ENCODE measurements around the gene TYROBP. TPM values are rescaled to one million over a fixed set of nuclear protein-coding genes. Genes with fewer than 3 reads are reported as not detected.
"Not testable (repeated sequence)": the region's sequence is repeated elsewhere in the genome, so short reads cannot be mapped to it uniquely, and the experiment has no call there.

The TYROBP gene
- total RNA-seq (100 to 1,000 TPM in 1 of 5 experiments, 10 to 100 TPM in 3, not detected in 1; 15.1 to 428 (median 35.6) TPM), polyA plus RNA-seq (1 to 10 TPM; 2.3 to 3.7 TPM), total RNA-seq (not detected)

DNA sequence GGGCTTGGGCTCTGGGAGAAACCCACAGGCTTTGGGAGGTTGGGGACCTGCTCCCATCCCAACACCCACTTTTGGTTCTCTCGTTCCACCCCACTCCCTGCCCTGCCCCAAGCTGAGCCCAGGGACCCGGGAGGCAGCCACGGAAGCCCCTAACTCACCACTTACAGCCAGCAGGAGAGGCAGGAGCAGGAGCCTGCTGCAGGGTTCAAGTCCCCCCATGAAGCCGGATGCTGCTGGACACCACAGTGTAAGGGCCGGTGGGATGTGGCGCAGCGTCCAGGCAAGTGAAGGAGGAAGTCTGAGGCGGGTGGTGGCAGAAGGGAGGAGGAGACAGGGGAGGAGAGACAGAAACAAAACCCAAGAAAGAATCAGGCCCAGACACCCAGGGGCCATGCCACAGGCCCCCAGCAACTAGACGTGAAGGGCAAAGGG, at the start of gene TYROBP:
TYROBP (minus strand) TSS at position 286 of the 432 bp plus-strand sequence; CDS start at position 219, 67 bp downstream.
- peaks cover 23 to 26% of the 10 kb centered on the region in 2 donors for H3K4me1 ChIP-seq (ENCODE audit: control insufficient read depth in 2 of 2, insufficient read depth in 2 of 2, low read length in 2 of 2)
- intact Hi-C loops (cut with micrococcal nuclease) = no loop called here

GRCh38 chr19:35957411-35957810, 49.3 kb upstream of the TYROBP start:
- H3K9me3 Mint-ChIP-seq; DNase-seq; H3K9me3 ChIP-seq (ENCODE audit: control insufficient read depth in 2 of 3, low read length in 3 of 3); H3K27ac ChIP-seq (ENCODE audit: low read depth, low read length); intact Hi-C loops (cut with micrococcal nuclease); ATAC-seq; H3K4me3 ChIP-seq (ENCODE audit: low read length); H3K36me3 Mint-ChIP-seq; H3K36me3 ChIP-seq (ENCODE audit: control insufficient read depth in 2 of 3, insufficient read depth in 3 of 3, low read length in 3 of 3); H3K27me3 ChIP-seq (ENCODE audit: control insufficient read depth in 2 of 2, insufficient read depth in 2 of 2, low read length in 2 of 2): not testable (repeated sequence)
- peaks cover 41 to 58% of the 10 kb centered on the region in 2 donors for H3K4me1 ChIP-seq (ENCODE audit: control insufficient read depth in 2 of 2, insufficient read depth in 2 of 2, low read length in 2 of 2)
- peaks cover 31 to 71% (median 56%) of the 10 kb centered on the region in 7 donors for H3K4me1 Mint-ChIP-seq
- peak overlapping the region in 8 of 9 donors; percentile 28 to 96 (median 74) for H3K27ac Mint-ChIP-seq
- POLR2A ChIA-PET = interaction anchor here (1.9 to 2.0 kb wide), 2 partner anchors 37 to 96 kb away, joined by 7 to 8 read pairs; partner anchors contain the start of gene THAP8
- CTCF ChIA-PET = interaction anchor here (1.9 kb wide), 1 partner anchor 39 kb away, joined by 5 read pairs; no protein-coding TSS in a partner anchor
- H3K4me3 Mint-ChIP-seq = peak overlapping the region in 6 of 10 donors; percentile 25 to 75 (median 44)
- peaks cover 0 to 25% (median 0%) of the 10 kb centered on the region in 5 donors for H3K27me3 Mint-ChIP-seq

More for the DNA sequence above, at the start of gene TYROBP:
- ChIA-PET CTCF (no interaction called here), POLR2A (interaction anchor here (0.7 to 1.6 kb wide), 6 partner anchors 8 to 593 kb away, joined by 3 to 8 read pairs (median 3); partner anchors contain the start of gene NFKBID)
- peaks cover 0 to 4% (median 0%) of the 10 kb centered on the region in 3 experiments for H3K36me3 ChIP-seq (ENCODE audit: control insufficient read depth in 2 of 3, insufficient read depth in 3 of 3, low read length in 3 of 3)
- peak within 1 kb of the TSS; percentile 56 to 92 (median 75) for H3K27ac Mint-ChIP-seq
- no peak within 1 kb of the TSS for H3K4me3 ChIP-seq (ENCODE audit: low read length)
- peak within 1 kb of the TSS in 9 of 10 donors; percentile 30 to 82 (median 66) for H3K4me3 Mint-ChIP-seq
- H3K4me1 Mint-ChIP-seq = peaks cover 32 to 60% (median 46%) of the 10 kb centered on the region in 7 donors
- no peaks in the 10 kb centered on the region for H3K27me3 ChIP-seq (ENCODE audit: control insufficient read depth in 2 of 2, insufficient read depth in 2 of 2, low read length in 2 of 2)
- ATAC-seq (no peak), DNase-seq (no peak)
- peak within 1 kb of the TSS; percentile 36 for H3K27ac ChIP-seq (ENCODE audit: low read depth, low read length)
- peaks cover 0 to 4% (median 0%) of the 10 kb centered on the region in 5 donors for H3K36me3 Mint-ChIP-seq
- H3K9me3 Mint-ChIP-seq = no peaks in the 10 kb centered on the region
- no peaks in the 10 kb centered on the region for H3K27me3 Mint-ChIP-seq
- H3K9me3 ChIP-seq (ENCODE audit: control insufficient read depth in 2 of 3, low read length in 3 of 3) = no peaks in the 10 kb centered on the region

DNA sequence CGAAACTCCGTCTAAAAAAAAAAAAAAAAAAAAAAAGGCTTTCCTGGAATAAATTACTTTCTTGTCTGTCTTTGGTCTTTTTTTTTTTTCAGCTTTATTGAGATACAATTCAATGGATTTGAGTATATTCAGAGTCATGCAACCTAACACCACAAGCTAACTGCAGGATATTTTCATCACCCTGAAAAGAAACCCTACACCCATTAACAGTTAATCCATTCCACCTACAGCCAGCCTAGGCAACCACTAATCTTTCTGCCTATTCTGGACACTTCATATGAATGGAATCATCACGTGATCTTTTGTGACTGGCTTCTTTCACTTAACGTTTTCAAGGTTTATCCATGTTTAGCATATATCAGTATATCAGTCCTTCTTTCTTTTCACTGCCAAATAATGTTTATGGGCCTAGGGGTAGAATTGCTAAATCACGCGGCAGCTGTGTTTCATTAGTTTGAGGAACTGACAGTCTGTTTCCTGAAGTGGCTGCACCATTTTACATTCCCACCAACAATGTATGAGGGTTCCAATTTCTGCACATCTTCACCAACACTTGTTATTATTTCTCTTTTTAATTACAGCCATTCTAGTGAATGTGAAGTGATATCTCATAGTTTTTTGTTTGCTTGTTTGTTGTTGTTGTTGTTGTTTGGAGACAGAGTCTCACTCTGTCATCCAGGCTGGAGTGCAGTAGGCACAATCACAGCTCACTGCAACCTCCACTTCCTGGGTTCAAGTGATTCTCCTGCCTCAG, 48.0 kb upstream of the TYROBP start:
- Mint-ChIP-seq H3K27me3 (peaks cover 0 to 22% (median 0%) of the 10 kb centered on the region in 5 donors), H3K4me3 (peak overlapping the region in 8 of 10 donors; percentile 25 to 78 (median 45)), H3K36me3 (peaks cover 0 to 9% (median 0%) of the 10 kb centered on the region in 5 donors), H3K27ac (peak overlapping the region; percentile 11 to 96 (median 74)), H3K4me1 (peaks cover 34 to 82% (median 63%) of the 10 kb centered on the region in 7 donors), H3K9me3 (peaks cover 0 to 6% (median 0%) of the 10 kb centered on the region in 11 donors)
- intact Hi-C loops (cut with micrococcal nuclease) = no loop called here
- ChIA-PET CTCF (interaction anchor here (1.2 kb wide), 1 partner anchor 74 kb away, joined by 4 read pairs; no protein-coding TSS in a partner anchor), POLR2A (interaction anchor here (1.3 to 1.4 kb wide), 3 partner anchors 10 to 184 kb away, joined by 3 to 4 read pairs (median 3); partner anchors contain the start of gene CAPNS1)
- H3K27ac ChIP-seq (ENCODE audit: low read depth, low read length) = no peak overlapping the region
- H3K36me3 ChIP-seq (ENCODE audit: control insufficient read depth in 2 of 3, insufficient read depth in 3 of 3, low read length in 3 of 3) = no peaks in the 10 kb centered on the region
- H3K27me3 ChIP-seq (ENCODE audit: control insufficient read depth in 2 of 2, insufficient read depth in 2 of 2, low read length in 2 of 2) = no peaks in the 10 kb centered on the region
- H3K4me1 ChIP-seq (ENCODE audit: control insufficient read depth in 2 of 2, insufficient read depth in 2 of 2, low read length in 2 of 2) = peaks cover 41 to 64% of the 10 kb centered on the region in 2 donors
- ATAC-seq = no peak
- H3K4me3 ChIP-seq (ENCODE audit: low read length) = no peak overlapping the region
- H3K9me3 ChIP-seq (ENCODE audit: control insufficient read depth in 2 of 3, low read length in 3 of 3) = no peaks in the 10 kb centered on the region
- DNase-seq = no peak

DNA sequence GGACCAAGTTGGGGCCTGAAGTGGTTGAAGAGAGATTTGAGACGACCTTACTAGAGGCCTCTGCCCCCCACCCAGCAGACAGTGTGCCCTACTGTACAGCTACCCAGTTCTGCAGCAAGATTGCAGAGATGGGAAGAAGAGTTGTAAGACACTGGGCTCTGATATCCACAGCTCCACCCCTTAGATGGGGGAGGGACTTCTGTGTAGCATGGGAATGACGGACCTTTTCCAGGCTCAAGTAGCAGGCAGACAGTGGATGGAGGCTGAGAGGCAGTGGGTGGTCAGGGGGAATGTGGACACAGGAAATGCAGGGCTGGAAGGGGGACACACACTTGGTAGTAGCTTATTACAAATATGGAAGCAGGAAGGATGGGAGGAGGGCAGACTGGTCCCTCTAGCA, 41.0 kb upstream of the TYROBP start:
- ATAC-seq = no peak
- Mint-ChIP-seq H3K27ac (peak overlapping the region; percentile 33 to 96 (median 79)), H3K27me3 (no peaks in the 10 kb centered on the region), H3K4me1 (peaks cover 38 to 75% (median 60%) of the 10 kb centered on the region in 7 donors), H3K36me3 (peaks cover 1 to 10% (median 2%) of the 10 kb centered on the region in 5 donors), H3K9me3 (peaks cover 0 to 10% (median 0%) of the 10 kb centered on the region in 11 donors), H3K4me3 (peak overlapping the region in 4 of 10 donors; percentile 15 to 76 (median 32))
- no peaks in the 10 kb centered on the region for H3K9me3 ChIP-seq (ENCODE audit: control insufficient read depth in 2 of 3, low read length in 3 of 3)
- H3K27ac ChIP-seq (ENCODE audit: low read depth, low read length) = no peak overlapping the region
- ChIA-PET POLR2A (interaction anchor here (0.9 to 1.9 kb wide), 2 partner anchors 18 to 45 kb away, joined by 3 to 4 read pairs; no protein-coding TSS in a partner anchor), CTCF (interaction anchor here (1.3 to 3.1 kb wide), 4 partner anchors 10 to 18 kb away, joined by 3 to 28 read pairs (median 4); no protein-coding TSS in a partner anchor)
- H3K4me1 ChIP-seq (ENCODE audit: control insufficient read depth in 2 of 2, insufficient read depth in 2 of 2, low read length in 2 of 2) = peaks cover 21 to 41% of the 10 kb centered on the region in 2 donors
- no peaks in the 10 kb centered on the region for H3K27me3 ChIP-seq (ENCODE audit: control insufficient read depth in 2 of 2, insufficient read depth in 2 of 2, low read length in 2 of 2)
- no peak for DNase-seq
- intact Hi-C loops (cut with micrococcal nuclease) = no loop called here
- H3K4me3 ChIP-seq (ENCODE audit: low read length) = no peak overlapping the region
- H3K36me3 ChIP-seq (ENCODE audit: control insufficient read depth in 2 of 3, insufficient read depth in 3 of 3, low read length in 3 of 3) = peaks cover 0 to 8% (median 0%) of the 10 kb centered on the region in 3 experiments

GRCh38 chr19:35946203-35946602, 38.1 kb upstream of the TYROBP start:
- ATAC-seq (no peak), DNase-seq (no peak)
- H3K27me3 Mint-ChIP-seq = no peaks in the 10 kb centered on the region
- peaks cover 0 to 10% (median 0%) of the 10 kb centered on the region in 11 donors for H3K9me3 Mint-ChIP-seq
- H3K4me1 Mint-ChIP-seq = peaks cover 24 to 52% (median 44%) of the 10 kb centered on the region in 7 donors
- peaks cover 0 to 24% (median 0%) of the 10 kb centered on the region in 3 experiments for H3K36me3 ChIP-seq (ENCODE audit: control insufficient read depth in 2 of 3, insufficient read depth in 3 of 3, low read length in 3 of 3)
- no peaks in the 10 kb centered on the region for H3K27me3 ChIP-seq (ENCODE audit: control insufficient read depth in 2 of 2, insufficient read depth in 2 of 2, low read length in 2 of 2)
- H3K9me3 ChIP-seq (ENCODE audit: control insufficient read depth in 2 of 3, low read length in 3 of 3) = no peaks in the 10 kb centered on the region
- H3K4me3 Mint-ChIP-seq = no peak overlapping the region
- peaks cover 5 to 18% of the 10 kb centered on the region in 2 donors for H3K4me1 ChIP-seq (ENCODE audit: control insufficient read depth in 2 of 2, insufficient read depth in 2 of 2, low read length in 2 of 2)
- H3K27ac ChIP-seq (ENCODE audit: low read depth, low read length) = no peak overlapping the region
- H3K27ac Mint-ChIP-seq = peak overlapping the region in 5 of 9 donors; percentile 63 to 95 (median 82)
- ChIA-PET CTCF (interaction anchor here (0.6 to 1.1 kb wide), 2 partner anchors 42 to 108 kb away, joined by 3 to 4 read pairs; partner anchors contain the start of gene THAP8), POLR2A (interaction anchor here (0.6 to 1.4 kb wide), 2 partner anchors 9 to 16 kb away, joined by 3 to 4 read pairs; no protein-coding TSS in a partner anchor)
- peaks cover 5 to 12% (median 8%) of the 10 kb centered on the region in 5 donors for H3K36me3 Mint-ChIP-seq
- H3K4me3 ChIP-seq (ENCODE audit: low read length) = no peak overlapping the region
- intact Hi-C loops (cut with micrococcal nuclease) = no loop called here

GRCh38 chr19:35945121-35945790, 37.2 kb upstream of the TYROBP start:
- no peak overlapping the region for H3K27ac ChIP-seq (ENCODE audit: low read depth, low read length)
- DNase-seq = no peak
- ChIA-PET CTCF (no interaction called here), POLR2A (interaction anchor here (0.6 to 1.4 kb wide), 3 partner anchors 10 to 231 kb away, joined by 3 to 4 read pairs (median 4); partner anchors contain the start of genes POLR2I and TBCB)
- ATAC-seq = no peak
- H3K9me3 ChIP-seq (ENCODE audit: control insufficient read depth in 2 of 3, low read length in 3 of 3) = no peaks in the 10 kb centered on the region
- intact Hi-C loops (cut with micrococcal nuclease) = no loop called here
- peaks cover 5 to 17% (median 9%) of the 10 kb centered on the region in 5 donors for H3K36me3 Mint-ChIP-seq
- H3K27ac Mint-ChIP-seq = peak overlapping the region in 6 of 9 donors; percentile 17 to 88 (median 60)
- peaks cover 0 to 29% (median 0%) of the 10 kb centered on the region in 3 experiments for H3K36me3 ChIP-seq (ENCODE audit: control insufficient read depth in 2 of 3, insufficient read depth in 3 of 3, low read length in 3 of 3)
- peaks cover 5 to 16% of the 10 kb centered on the region in 2 donors for H3K4me1 ChIP-seq (ENCODE audit: control insufficient read depth in 2 of 2, insufficient read depth in 2 of 2, low read length in 2 of 2)
- no peak overlapping the region for H3K4me3 Mint-ChIP-seq
- H3K4me3 ChIP-seq (ENCODE audit: low read length) = no peak overlapping the region
- peaks cover 18 to 49% (median 41%) of the 10 kb centered on the region in 7 donors for H3K4me1 Mint-ChIP-seq
- no peaks in the 10 kb centered on the region for H3K27me3 Mint-ChIP-seq
- H3K9me3 Mint-ChIP-seq = peaks cover 0 to 10% (median 0%) of the 10 kb centered on the region in 11 donors
- no peaks in the 10 kb centered on the region for H3K27me3 ChIP-seq (ENCODE audit: control insufficient read depth in 2 of 2, insufficient read depth in 2 of 2, low read length in 2 of 2)
